ENCODE data around the gene RTN1.

Gene RTN1

DNA sequence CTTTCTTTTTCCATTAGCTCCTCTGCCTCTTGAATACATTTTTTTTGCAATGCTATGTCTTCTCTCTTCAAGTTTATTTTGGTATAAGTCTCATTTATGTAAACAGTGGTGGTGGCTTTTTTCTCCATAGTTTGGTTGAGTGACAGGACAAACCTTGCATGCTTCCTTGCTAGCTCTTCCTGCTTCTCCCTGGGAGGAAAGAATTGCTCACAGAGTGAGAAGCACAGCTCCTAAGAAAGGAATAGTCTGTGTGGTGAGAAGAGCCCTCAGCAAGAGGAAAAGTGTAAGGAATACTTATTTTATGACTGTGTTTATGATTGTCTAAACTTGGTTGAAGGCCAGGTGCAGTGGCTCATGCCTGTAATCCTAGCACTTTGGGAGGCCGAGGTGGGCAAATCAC lies 305.5 kb downstream of the RTN1 start:
- no peak overlapping the region for H3K4me3 ChIP-seq (replicated peaks; ENCODE audit: insufficient read depth, low read length)
- H3K27me3 ChIP-seq (ENCODE audit: insufficient read depth, poor library complexity, severe bottlenecking): no peaks in the 10 kb centered on the region
- DNase-seq (ENCODE audit: low read depth in 1 of 2, low spot score in 1 of 2): no peak
- TF ChIP-seq SPI1 (IDR thresholded peaks at IDR 0.05; ENCODE audit: borderline replicate concordance, low read depth): no peak
- TF ChIP-seq, protein P1, sequence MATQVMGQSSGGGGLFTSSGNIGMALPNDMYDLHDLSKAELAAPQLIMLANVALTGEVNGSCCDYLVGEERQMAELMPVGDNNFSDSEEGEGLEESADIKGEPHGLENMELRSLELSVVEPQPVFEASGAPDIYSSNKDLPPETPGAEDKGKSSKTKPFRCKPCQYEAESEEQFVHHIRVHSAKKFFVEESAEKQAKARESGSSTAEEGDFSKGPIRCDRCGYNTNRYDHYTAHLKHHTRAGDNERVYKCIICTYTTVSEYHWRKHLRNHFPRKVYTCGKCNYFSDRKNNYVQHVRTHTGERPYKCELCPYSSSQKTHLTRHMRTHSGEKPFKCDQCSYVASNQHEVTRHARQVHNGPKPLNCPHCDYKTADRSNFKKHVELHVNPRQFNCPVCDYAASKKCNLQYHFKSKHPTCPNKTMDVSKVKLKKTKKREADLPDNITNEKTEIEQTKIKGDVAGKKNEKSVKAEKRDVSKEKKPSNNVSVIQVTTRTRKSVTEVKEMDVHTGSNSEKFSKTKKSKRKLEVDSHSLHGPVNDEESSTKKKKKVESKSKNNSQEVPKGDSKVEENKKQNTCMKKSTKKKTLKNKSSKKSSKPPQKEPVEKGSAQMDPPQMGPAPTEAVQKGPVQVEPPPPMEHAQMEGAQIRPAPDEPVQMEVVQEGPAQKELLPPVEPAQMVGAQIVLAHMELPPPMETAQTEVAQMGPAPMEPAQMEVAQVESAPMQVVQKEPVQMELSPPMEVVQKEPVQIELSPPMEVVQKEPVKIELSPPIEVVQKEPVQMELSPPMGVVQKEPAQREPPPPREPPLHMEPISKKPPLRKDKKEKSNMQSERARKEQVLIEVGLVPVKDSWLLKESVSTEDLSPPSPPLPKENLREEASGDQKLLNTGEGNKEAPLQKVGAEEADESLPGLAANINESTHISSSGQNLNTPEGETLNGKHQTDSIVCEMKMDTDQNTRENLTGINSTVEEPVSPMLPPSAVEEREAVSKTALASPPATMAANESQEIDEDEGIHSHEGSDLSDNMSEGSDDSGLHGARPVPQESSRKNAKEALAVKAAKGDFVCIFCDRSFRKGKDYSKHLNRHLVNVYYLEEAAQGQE (IDR thresholded peaks at IDR 0.05; ENCODE audit: insufficient replicate concordance, low read depth): no peak
- no peak for TF ChIP-seq POLR2AphosphoS5 (IDR thresholded peaks at IDR 0.05; ENCODE audit: low read depth)
- no peak for TF ChIP-seq GABPA (IDR thresholded peaks at IDR 0.05; ENCODE audit: low read depth)
- TF ChIP-seq, protein P2, sequence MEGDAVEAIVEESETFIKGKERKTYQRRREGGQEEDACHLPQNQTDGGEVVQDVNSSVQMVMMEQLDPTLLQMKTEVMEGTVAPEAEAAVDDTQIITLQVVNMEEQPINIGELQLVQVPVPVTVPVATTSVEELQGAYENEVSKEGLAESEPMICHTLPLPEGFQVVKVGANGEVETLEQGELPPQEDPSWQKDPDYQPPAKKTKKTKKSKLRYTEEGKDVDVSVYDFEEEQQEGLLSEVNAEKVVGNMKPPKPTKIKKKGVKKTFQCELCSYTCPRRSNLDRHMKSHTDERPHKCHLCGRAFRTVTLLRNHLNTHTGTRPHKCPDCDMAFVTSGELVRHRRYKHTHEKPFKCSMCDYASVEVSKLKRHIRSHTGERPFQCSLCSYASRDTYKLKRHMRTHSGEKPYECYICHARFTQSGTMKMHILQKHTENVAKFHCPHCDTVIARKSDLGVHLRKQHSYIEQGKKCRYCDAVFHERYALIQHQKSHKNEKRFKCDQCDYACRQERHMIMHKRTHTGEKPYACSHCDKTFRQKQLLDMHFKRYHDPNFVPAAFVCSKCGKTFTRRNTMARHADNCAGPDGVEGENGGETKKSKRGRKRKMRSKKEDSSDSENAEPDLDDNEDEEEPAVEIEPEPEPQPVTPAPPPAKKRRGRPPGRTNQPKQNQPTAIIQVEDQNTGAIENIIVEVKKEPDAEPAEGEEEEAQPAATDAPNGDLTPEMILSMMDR (IDR thresholded peaks at IDR 0.05; ENCODE audit: insufficient read depth, low read length): no peak
- no peak overlapping the region for H3K27ac ChIP-seq (replicated peaks)

DNA sequence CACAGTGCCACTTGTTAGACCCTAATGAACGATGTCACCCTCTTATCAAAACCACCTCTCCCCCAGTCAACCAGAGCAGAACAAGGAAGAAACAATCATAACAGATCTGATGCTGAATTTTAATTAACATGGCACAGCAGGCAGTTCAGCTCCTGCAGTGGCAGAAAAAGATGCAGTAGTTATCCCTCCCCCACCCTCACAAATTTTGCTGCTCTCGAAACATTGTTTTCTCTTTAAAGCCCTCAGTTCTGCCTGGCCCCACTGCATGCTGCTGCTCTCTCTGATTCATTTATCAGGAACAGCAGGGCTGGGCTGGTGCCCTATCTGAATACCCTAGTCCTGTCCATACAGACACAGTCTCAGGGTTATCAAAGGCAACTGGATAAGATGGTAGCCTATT lies 306.2 kb downstream of the RTN1 start:
- TF ChIP-seq SPI1 (IDR thresholded peaks at IDR 0.05; ENCODE audit: borderline replicate concordance, low read depth): no peak
- no peak for TF ChIP-seq POLR2AphosphoS5 (IDR thresholded peaks at IDR 0.05; ENCODE audit: low read depth)
- no peak for TF ChIP-seq GABPA (IDR thresholded peaks at IDR 0.05; ENCODE audit: low read depth)
- TF ChIP-seq, protein P1 (IDR thresholded peaks at IDR 0.05; ENCODE audit: insufficient replicate concordance, low read depth): no peak
- TF ChIP-seq, protein P2 (IDR thresholded peaks at IDR 0.05; ENCODE audit: insufficient read depth, low read length): no peak
- Histone ChIP-seq H3K27ac (replicated peaks) (no peak overlapping the region), H3K27me3 (ENCODE audit: insufficient read depth, poor library complexity, severe bottlenecking) (no peaks in the 10 kb centered on the region), H3K4me3 (replicated peaks; ENCODE audit: insufficient read depth, low read length) (no peak overlapping the region)
- DNase-seq (ENCODE audit: low read depth in 1 of 2, low spot score in 1 of 2): no peak

DNA sequence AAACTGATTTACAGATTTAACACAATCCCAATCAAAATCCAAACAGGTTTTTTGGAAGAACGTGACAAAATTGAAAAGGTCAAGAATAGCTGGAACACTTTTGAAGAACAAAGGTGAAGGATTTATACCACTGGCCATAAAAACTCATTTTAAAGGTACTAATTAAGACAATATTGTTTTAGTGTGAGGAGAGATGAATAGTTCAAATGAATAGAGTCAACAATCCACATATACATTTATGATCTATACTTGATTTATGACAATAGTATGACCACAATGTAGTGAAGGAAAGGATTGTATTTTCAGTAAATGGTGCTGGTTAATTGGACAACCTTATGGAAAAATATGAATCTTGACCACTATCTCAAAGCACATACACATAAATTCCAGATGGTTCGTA lies 323.3 kb downstream of the RTN1 start:
- no peak overlapping the region for H3K4me3 ChIP-seq (replicated peaks; ENCODE audit: insufficient read depth, low read length)

More for the DNA sequence above, 323.3 kb downstream of the RTN1 start:
- H3K27me3 ChIP-seq (ENCODE audit: insufficient read depth, poor library complexity, severe bottlenecking): no peaks in the 10 kb centered on the region
- no peak for DNase-seq (ENCODE audit: low read depth in 1 of 2, low spot score in 1 of 2)
- no peak overlapping the region for H3K27ac ChIP-seq (replicated peaks)
- TF ChIP-seq, protein P1 (IDR thresholded peaks at IDR 0.05; ENCODE audit: insufficient replicate concordance, low read depth): no peak
- TF ChIP-seq POLR2AphosphoS5 (IDR thresholded peaks at IDR 0.05; ENCODE audit: low read depth) (no peak), SPI1 (IDR thresholded peaks at IDR 0.05; ENCODE audit: borderline replicate concordance, low read depth) (no peak), GABPA (IDR thresholded peaks at IDR 0.05; ENCODE audit: low read depth) (no peak)
- TF ChIP-seq, protein P2 (IDR thresholded peaks at IDR 0.05; ENCODE audit: insufficient read depth, low read length): no peak

Data from HL-60 (cell line).